ENCODE results near the gene CD6. TPM values are rescaled to one million over a fixed set of nuclear protein-coding genes. Genes with fewer than 3 reads are reported as not detected.

Gene CD6
- total RNA-seq, 1 experiment from 2014 or later, result not detected

GRCh38 chr11:61004761-61005181 lies 33.3 kb downstream of the CD6 start:
- Mint-ChIP-seq H3K4me3 (no peak overlapping the region; a peak in 1 of 5 replicates), H3K27me3 (ENCODE audit: low read depth) (peaks cover 94% of the 10 kb centered on the region), H3K9me3 (no peaks in the 10 kb centered on the region), H3K4me1 (peaks cover 16 to 33% of the 10 kb centered on the region in 2 experiments), H3K27ac (no peak overlapping the region), H3K36me3 (ENCODE audit: insufficient read depth in 1 of 3, low read depth in 3 of 3) (no peaks in the 10 kb centered on the region)
- Histone ChIP-seq H4K5ac (ENCODE audit: insufficient read length, low read depth, low read length) (no peak overlapping the region), H3K23ac (ENCODE audit: insufficient read length, low read depth, low read length) (no peak overlapping the region), H3K27me3 (ENCODE audit: insufficient read depth, low read length) (peaks cover 36% of the 10 kb centered on the region; the same call in 1 of the 2 replicates), H3K4ac (ENCODE audit: low read depth, low read length) (no peak overlapping the region), H2BK20ac (ENCODE audit: low read depth, low read length, poor library complexity, severe bottlenecking) (no peak overlapping the region), H3K79me2 (ENCODE audit: insufficient read depth, low read length) (no peaks in the 10 kb centered on the region), H3K56ac (ENCODE audit: insufficient read length, low read depth, low read length) (no peak overlapping the region), H4K20me1 (ENCODE audit: control insufficient read depth, insufficient read depth, insufficient read length) (peaks cover 2% of the 10 kb centered on the region), H3K9me3 (ENCODE audit: control insufficient read depth, low read depth, low read length) (no peaks in the 10 kb centered on the region), H2BK12ac (ENCODE audit: insufficient read length, low read depth, low read length) (no peak overlapping the region), H2BK15ac (ENCODE audit: low read depth, low read length) (no peak overlapping the region), H2BK5ac (ENCODE audit: insufficient read length, low read length) (no peak overlapping the region), H2AK5ac (ENCODE audit: insufficient read length, low read length) (no peak overlapping the region), H3K4me1 (ENCODE audit: insufficient read depth, low read length) (no peaks in the 10 kb centered on the region), H3K14ac (ENCODE audit: insufficient read depth, low read length) (no peak overlapping the region), H3K23me2 (ENCODE audit: insufficient read length, low read depth, low read length, poor library complexity, severe bottlenecking) (peaks cover 9% of the 10 kb centered on the region), H3K9ac (ENCODE audit: extremely low read depth, insufficient read length, low read length) (no peak overlapping the region), H4K8ac (replicated peaks; ENCODE audit: insufficient read length, low read depth, low read length) (no peak overlapping the region), H2AFZ (ENCODE audit: low read length) (no peak overlapping the region), H3K79me1 (ENCODE audit: insufficient read depth, low read depth, low read length, poor library complexity, severe bottlenecking) (no peaks in the 10 kb centered on the region), H3K4me2 (ENCODE audit: insufficient read depth, insufficient read length, low read length) (no peak overlapping the region), H3K27ac (ENCODE audit: insufficient read length, low read depth, low read length) (no peak overlapping the region), H3K18ac (ENCODE audit: insufficient read length, low read depth, low read length) (no peak overlapping the region), H2BK120ac (ENCODE audit: low read depth, low read length, poor library complexity, severe bottlenecking) (no peak overlapping the region), H4K91ac (ENCODE audit: insufficient read length, low read depth, low read length) (no peak overlapping the region), H3T11ph (ENCODE audit: low read length) (no peak overlapping the region)
- no CpG with 5 or more reads among the region's 5 CpGs for WGBS (ENCODE audit: extremely low coverage, insufficient read length, low lambda C conversion rate)
- no peak for DNase-seq
- no peak for TF ChIP-seq CTCF (conservative IDR thresholded peaks at IDR 0.05)

Measured in H9 (cell line).